ENCODE results near the gene KRTAP10-7.
"Not testable (repeated sequence)": the region's sequence is repeated elsewhere in the genome, so short reads cannot be mapped to it uniquely, and the experiment has no call there.

KRTAP10-7 gene

DNA sequence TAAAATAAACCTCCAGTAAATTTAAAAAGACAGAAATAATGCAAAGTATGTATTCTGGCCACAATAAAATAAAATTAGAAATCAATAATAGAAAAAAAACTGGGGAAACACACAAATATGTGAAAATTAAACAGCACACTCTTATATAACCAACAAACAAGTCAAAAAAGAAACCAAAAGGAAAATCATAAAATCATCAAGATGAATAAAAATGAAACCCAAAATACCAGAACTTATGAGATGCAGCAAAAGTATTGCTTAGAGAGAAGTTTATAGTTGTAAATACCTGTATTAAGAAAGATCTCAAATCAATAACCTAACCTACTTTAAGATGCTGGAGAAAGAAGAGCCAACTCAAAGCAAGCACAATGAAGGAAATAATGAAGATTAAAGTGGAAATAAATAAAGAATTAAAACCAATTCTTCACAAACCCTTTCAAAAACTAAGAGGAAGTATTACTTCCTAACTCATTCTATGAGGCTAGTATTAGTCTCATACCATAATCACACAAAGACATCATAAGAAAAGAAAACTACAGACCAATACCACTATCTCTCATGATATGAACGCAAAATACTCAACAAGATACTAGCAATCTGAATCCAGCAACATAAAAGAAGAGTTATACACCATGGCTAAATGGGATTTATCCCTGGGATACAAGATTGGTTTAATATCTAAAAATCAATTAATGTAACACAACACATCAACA, 35.4 kb upstream of the KRTAP10-7 start:
- Histone ChIP-seq H3K36me3 (ENCODE audit: control insufficient read depth, insufficient read depth, low read length) (no peaks in the 10 kb centered on the region), H3K9me3 (ENCODE audit: control insufficient read depth, low read length) (no peaks in the 10 kb centered on the region), H3K4me1 (ENCODE audit: control insufficient read depth, insufficient read depth, low read length) (no peaks in the 10 kb centered on the region), H3K27me3 (ENCODE audit: control insufficient read depth, insufficient read depth, low read length) (no peaks in the 10 kb centered on the region), H3K4me3 (ENCODE audit: low read length) (no peak overlapping the region), H3K9ac (ENCODE audit: low read length) (no peak overlapping the region)

- Histone ChIP-seq H3K9me3 (ENCODE audit: control insufficient read depth, low read length) (no peaks in the 10 kb centered on the region), H3K36me3 (ENCODE audit: control insufficient read depth, insufficient read depth, low read length) (no peaks in the 10 kb centered on the region), H3K4me3 (ENCODE audit: low read length) (no peak overlapping the region), H3K27me3 (ENCODE audit: control insufficient read depth, insufficient read depth, low read length) (no peaks in the 10 kb centered on the region), H3K4me1 (ENCODE audit: control insufficient read depth, insufficient read depth, low read length) (no peaks in the 10 kb centered on the region), H3K9ac (ENCODE audit: low read length) (no peak overlapping the region)
These were observed 34.0 kb upstream of the KRTAP10-7 start for GRCh38 chr21:44566403-44566802.

GRCh38 chr21:44567481-44568171, 32.8 kb upstream of the KRTAP10-7 start:
- peaks cover 4% of the 10 kb centered on the region for H3K27me3 ChIP-seq (ENCODE audit: control insufficient read depth, insufficient read depth, low read length)
- H3K36me3 ChIP-seq (ENCODE audit: control insufficient read depth, insufficient read depth, low read length): no peaks in the 10 kb centered on the region
- H3K9me3 ChIP-seq (ENCODE audit: control insufficient read depth, low read length): no peaks in the 10 kb centered on the region
- H3K9ac ChIP-seq (ENCODE audit: low read length): no peak overlapping the region
- H3K4me3 ChIP-seq (ENCODE audit: low read length): no peak overlapping the region
- H3K4me1 ChIP-seq (ENCODE audit: control insufficient read depth, insufficient read depth, low read length): peaks cover 2% of the 10 kb centered on the region

DNA sequence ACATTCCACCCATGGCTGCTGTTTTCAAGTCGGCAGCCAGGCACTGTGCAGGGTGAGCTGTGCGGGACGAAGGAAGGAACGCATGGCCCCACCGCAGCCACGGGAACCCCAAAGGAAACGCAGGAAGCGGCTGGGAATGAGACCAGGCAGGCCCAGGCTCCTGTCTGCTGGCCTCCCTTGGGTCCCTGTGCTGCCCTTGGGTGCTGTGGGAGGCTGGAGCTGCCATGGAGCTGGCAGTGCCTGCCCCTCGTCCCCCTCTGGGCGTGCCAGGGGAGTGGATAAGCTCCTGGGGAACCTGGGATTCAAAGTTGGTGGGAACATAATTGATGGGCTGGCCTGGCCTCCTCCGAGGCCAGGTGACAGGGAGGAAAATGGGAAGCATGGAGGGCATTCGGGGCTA, 32.1 kb upstream of the KRTAP10-7 start:
- Histone ChIP-seq H3K36me3 (ENCODE audit: control insufficient read depth, insufficient read depth, low read length) (no peaks in the 10 kb centered on the region), H3K4me3 (ENCODE audit: low read length) (no peak overlapping the region), H3K4me1 (ENCODE audit: control insufficient read depth, insufficient read depth, low read length) (peaks cover 8% of the 10 kb centered on the region), H3K9ac (ENCODE audit: low read length) (no peak overlapping the region), H3K27me3 (ENCODE audit: control insufficient read depth, insufficient read depth, low read length) (peaks cover 4% of the 10 kb centered on the region), H3K9me3 (ENCODE audit: control insufficient read depth, low read length) (no peaks in the 10 kb centered on the region)

- H3K27me3 ChIP-seq (ENCODE audit: control insufficient read depth, insufficient read depth, low read length): peaks cover 4% of the 10 kb centered on the region
- H3K4me3 ChIP-seq (ENCODE audit: low read length): no peak overlapping the region
- H3K36me3 ChIP-seq (ENCODE audit: control insufficient read depth, insufficient read depth, low read length): no peaks in the 10 kb centered on the region
- H3K4me1 ChIP-seq (ENCODE audit: control insufficient read depth, insufficient read depth, low read length): peaks cover 13% of the 10 kb centered on the region
- no peak overlapping the region for H3K9ac ChIP-seq (ENCODE audit: low read length)
- H3K9me3 ChIP-seq (ENCODE audit: control insufficient read depth, low read length): no peaks in the 10 kb centered on the region
These were observed 31.5 kb upstream of the KRTAP10-7 start for GRCh38 chr21:44568667-44569556.

DNA sequence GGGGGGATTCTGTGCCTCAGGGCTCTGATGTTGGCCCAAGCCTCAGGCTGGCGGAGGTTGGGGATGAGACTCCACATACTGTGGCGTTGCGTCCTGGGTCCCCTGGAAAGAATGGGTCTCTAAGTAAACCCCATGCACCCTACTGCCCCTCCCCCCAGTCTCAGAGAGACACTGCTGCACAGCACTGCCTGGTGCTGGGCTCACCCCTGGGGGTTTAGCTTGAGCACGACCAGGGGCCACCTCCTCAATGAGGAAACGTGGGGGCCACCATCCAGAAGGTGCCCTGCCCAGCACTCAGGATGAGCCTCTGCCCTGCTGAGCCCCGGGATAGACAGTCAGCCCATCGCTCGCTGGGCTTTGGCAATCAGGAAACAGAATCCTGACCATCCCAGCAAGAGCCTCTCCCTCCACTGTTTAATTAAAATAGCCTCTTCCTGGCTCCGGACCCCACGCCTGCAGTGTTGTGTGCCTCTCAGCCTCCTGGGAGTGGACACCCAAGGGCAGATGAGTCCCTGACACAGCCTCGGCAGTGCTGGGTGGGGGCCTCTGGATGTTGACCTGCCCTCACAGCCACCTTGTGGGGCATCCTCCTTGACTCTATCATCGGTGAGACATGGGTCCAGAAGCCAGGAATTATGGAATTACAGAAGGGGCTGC, 30.4 kb upstream of the KRTAP10-7 start:
- H3K9me3 ChIP-seq (ENCODE audit: control insufficient read depth, low read length): no peaks in the 10 kb centered on the region
- H3K4me1 ChIP-seq (ENCODE audit: control insufficient read depth, insufficient read depth, low read length): peaks cover 21% of the 10 kb centered on the region
- H3K27me3 ChIP-seq (ENCODE audit: control insufficient read depth, insufficient read depth, low read length): peaks cover 7% of the 10 kb centered on the region
- no peaks in the 10 kb centered on the region for H3K36me3 ChIP-seq (ENCODE audit: control insufficient read depth, insufficient read depth, low read length)
- H3K4me3 ChIP-seq (ENCODE audit: low read length): no peak overlapping the region
- no peak overlapping the region for H3K9ac ChIP-seq (ENCODE audit: low read length)

DNA sequence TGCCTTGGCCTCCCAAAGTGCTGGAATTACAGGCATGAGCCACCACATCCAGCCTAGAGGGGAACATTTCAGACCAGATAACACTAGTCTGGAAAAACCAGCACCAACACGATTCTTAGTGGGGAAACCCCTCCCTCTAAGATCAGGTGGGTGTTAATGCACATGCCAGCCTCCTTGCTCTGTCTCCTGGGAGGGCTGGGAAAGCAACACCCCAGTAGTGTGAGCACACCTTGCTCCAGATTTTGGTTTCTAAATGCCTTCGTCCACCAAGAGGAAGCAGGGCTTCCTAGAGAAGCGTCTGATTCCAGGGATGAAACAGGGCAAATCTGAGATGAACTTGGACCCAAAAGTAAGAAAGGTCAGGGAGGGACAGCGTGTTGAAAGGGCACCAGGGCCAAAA, 29.1 kb upstream of the KRTAP10-7 start:
- H3K4me1 ChIP-seq (ENCODE audit: control insufficient read depth, insufficient read depth, low read length): peaks cover 22% of the 10 kb centered on the region
- no peaks in the 10 kb centered on the region for H3K9me3 ChIP-seq (ENCODE audit: control insufficient read depth, low read length)
- H3K27me3 ChIP-seq (ENCODE audit: control insufficient read depth, insufficient read depth, low read length): peaks cover 7% of the 10 kb centered on the region
- no peaks in the 10 kb centered on the region for H3K36me3 ChIP-seq (ENCODE audit: control insufficient read depth, insufficient read depth, low read length)
- H3K4me3 ChIP-seq (ENCODE audit: low read length): no peak overlapping the region
- H3K9ac ChIP-seq (ENCODE audit: low read length): no peak overlapping the region

DNA sequence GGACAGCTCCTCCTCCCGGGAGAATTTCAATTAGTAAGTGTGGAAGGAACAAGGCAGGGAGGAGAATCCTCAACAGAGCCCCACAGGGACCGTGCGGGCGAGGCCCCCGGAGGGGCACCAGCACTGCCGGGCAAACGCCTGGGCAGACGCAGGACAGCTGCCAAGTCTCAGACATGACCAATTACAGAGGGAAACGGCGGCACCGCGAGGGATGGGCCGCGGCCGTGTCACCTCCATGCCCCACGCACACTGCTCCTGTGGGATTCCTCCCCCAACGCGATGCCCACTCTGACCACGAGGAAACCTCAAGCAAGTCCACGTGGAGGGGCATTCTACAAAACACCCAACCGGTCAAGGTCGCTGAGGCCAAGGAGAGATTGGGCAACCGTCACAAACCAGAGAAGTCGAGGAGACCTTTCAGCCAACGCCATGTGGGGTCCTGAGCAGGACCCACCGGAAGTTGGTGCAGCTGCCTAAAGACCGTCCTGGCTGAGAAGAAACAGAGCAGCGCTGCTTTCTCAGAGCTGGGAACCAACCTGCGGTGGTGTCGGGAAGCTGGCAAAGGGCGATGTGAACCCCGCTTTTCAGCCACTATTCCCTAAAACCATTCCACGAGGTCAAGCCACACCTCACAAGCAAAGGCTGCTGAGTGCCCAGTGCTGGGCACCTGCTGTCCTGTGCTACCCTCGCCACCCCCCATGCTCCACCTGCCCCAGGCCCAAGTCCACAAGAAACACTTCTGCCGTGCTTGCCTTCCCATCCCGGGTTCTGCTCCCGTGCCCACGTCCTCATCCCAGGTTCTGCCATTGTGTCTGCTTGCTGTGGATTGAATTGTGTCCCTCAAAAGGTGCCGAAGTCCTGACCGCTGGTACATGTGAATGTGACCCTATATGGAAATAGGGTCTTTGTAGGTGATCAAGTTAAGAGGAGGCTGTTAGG, 28.3 kb upstream of the KRTAP10-7 start:
- Histone ChIP-seq H3K27me3 (ENCODE audit: control insufficient read depth, insufficient read depth, low read length) (peaks cover 7% of the 10 kb centered on the region), H3K4me3 (ENCODE audit: low read length) (no peak overlapping the region), H3K9ac (ENCODE audit: low read length) (no peak overlapping the region), H3K36me3 (ENCODE audit: control insufficient read depth, insufficient read depth, low read length) (no peaks in the 10 kb centered on the region), H3K4me1 (ENCODE audit: control insufficient read depth, insufficient read depth, low read length) (peaks cover 22% of the 10 kb centered on the region), H3K9me3 (ENCODE audit: control insufficient read depth, low read length) (no peaks in the 10 kb centered on the region)

- no peak overlapping the region for H3K9ac ChIP-seq (ENCODE audit: low read length)
- H3K4me3 ChIP-seq (ENCODE audit: low read length): no peak overlapping the region
- peaks cover 22% of the 10 kb centered on the region for H3K4me1 ChIP-seq (ENCODE audit: control insufficient read depth, insufficient read depth, low read length)
- no peaks in the 10 kb centered on the region for H3K9me3 ChIP-seq (ENCODE audit: control insufficient read depth, low read length)
- no peaks in the 10 kb centered on the region for H3K36me3 ChIP-seq (ENCODE audit: control insufficient read depth, insufficient read depth, low read length)
- H3K27me3 ChIP-seq (ENCODE audit: control insufficient read depth, insufficient read depth, low read length): peaks cover 7% of the 10 kb centered on the region
These were observed 27.3 kb upstream of the KRTAP10-7 start for GRCh38 chr21:44572959-44573583.

DNA sequence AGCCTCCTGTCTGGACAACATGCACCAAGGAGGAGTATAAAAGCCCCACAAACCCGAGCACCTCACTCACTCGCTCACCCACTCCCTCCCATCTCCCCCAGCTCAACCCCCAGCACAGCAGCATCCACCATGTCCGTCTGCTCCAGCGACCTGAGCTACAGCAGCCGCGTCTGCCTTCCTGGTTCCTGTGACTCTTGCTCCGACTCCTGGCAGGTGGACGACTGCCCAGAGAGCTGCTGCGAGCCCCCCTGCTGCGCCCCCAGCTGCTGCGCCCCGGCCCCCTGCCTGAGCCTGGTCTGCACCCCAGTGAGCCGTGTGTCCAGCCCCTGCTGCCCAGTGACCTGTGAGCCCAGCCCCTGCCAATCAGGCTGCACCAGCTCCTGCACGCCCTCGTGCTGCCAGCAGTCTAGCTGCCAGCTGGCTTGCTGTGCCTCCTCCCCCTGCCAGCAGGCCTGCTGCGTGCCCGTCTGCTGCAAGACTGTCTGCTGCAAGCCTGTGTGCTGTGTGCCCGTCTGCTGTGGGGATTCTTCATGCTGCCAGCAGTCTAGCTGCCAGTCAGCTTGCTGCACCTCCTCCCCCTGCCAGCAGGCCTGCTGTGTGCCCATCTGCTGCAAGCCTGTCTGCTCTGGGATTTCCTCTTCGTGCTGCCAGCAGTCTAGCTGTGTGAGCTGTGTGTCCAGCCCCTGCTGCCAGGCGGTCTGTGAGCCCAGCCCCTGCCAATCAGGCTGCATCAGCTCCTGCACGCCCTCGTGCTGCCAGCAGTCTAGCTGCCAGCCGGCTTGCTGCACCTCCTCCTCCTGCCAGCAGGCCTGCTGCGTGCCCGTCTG, 26.6 kb upstream of the KRTAP10-7 start, which contains the start of gene KRTAP10-4:
KRTAP10-4 (plus strand) TSS at position 100 of the 827 bp plus-strand sequence; CDS start at position 130, 30 bp downstream.
- not testable (repeated sequence) for H3K36me3 ChIP-seq (ENCODE audit: control insufficient read depth, insufficient read depth, low read length); H3K27me3 ChIP-seq (ENCODE audit: control insufficient read depth, insufficient read depth, low read length); H3K4me3 ChIP-seq (ENCODE audit: low read length); H3K9me3 ChIP-seq (ENCODE audit: control insufficient read depth, low read length); H3K9ac ChIP-seq (ENCODE audit: low read length)
- H3K4me1 ChIP-seq (ENCODE audit: control insufficient read depth, insufficient read depth, low read length): peaks cover 22% of the 10 kb centered on the region
